HEK293 (cell line): ENCODE data around the gene RPS6KA5.

Experiments
- CTCF ChIP-seq: fragments of 450-650 bp; formaldehyde crosslinking; IDR thresholded peaks from 2 replicates; pipeline ENCODE4 v1.5.1; 2016; ENCODE audit warnings: missing biosample characterization, missing genetic modification characterization
- KLF1 ChIP-seq: fragments of 450-650 bp; formaldehyde crosslinking; IDR thresholded peaks from 2 replicates; pipeline ENCODE4 v1.5.1; 2016; ENCODE audit warnings: missing biosample characterization, missing genetic modification characterization
- PRDM1 ChIP-seq: fragments of 450-650 bp; formaldehyde crosslinking; IDR thresholded peaks from 2 replicates; pipeline ENCODE4; 2016; ENCODE audit warnings: missing biosample characterization, missing genetic modification characterization
- ZBTB21 ChIP-seq: fragments of 450-650 bp; formaldehyde crosslinking; IDR thresholded peaks from 2 replicates; pipeline ENCODE4 v1.5.1; 2017; ENCODE audit warnings: missing biosample characterization, missing genetic modification characterization
- ZBTB26 ChIP-seq: fragments of 450-650 bp; formaldehyde crosslinking; optimal IDR thresholded peaks from 2 replicates; pipeline ENCODE3; 2016; ENCODE audit warnings: missing biosample characterization, mild to moderate bottlenecking, missing genetic modification characterization
- ZNF670 ChIP-seq: fragments of 450-650 bp; formaldehyde crosslinking; IDR thresholded peaks from 2 replicates; pipeline ENCODE4 v1.5.1; 2016; ENCODE audit warnings: missing biosample characterization, missing genetic modification characterization, low read depth
- ZNF76 ChIP-seq: fragments of 450-650 bp; formaldehyde crosslinking; IDR thresholded peaks from 2 replicates; pipeline ENCODE4; 2016; ENCODE audit warnings: low read depth, missing biosample characterization, missing genetic modification characterization, borderline replicate concordance
- ZNF776 ChIP-seq: fragments of 450-650 bp; formaldehyde crosslinking; IDR thresholded peaks from 2 replicates; pipeline ENCODE4 v1.5.0; 2017; ENCODE audit warnings: missing biosample characterization, missing genetic modification characterization, borderline replicate concordance
- ZSCAN18 ChIP-seq: fragments of 450-650 bp; formaldehyde crosslinking; IDR thresholded peaks from 2 replicates; pipeline ENCODE4 v1.5.1; 2016; ENCODE audit warnings: missing biosample characterization, missing genetic modification characterization

GRCh38 chr14:90811641-90812040, 248.8 kb downstream of the RPS6KA5 start:
- TF ChIP-seq PRDM1: no peak
- TF ChIP-seq ZNF76 (tag by site-specific recombination): no peak
- TF ChIP-seq ZSCAN18 (tag by site-specific recombination): no peak
- no peak for TF ChIP-seq KLF1 (tag by site-specific recombination)
- TF ChIP-seq ZNF776: no peak
- TF ChIP-seq ZBTB26 (tag by site-specific recombination): no peak
- TF ChIP-seq CTCF (tag by site-specific recombination): no peak
- TF ChIP-seq ZNF670 (tag by site-specific recombination): no peak
- no peak for TF ChIP-seq ZBTB21 (tag by site-specific recombination)
